HUES48 (cell line): ENCODE measurements around the gene TEX14.

ENCODE experiments used
- H3K27ac ChIP-seq: one replicate; pipeline ENCODE4 v1.7.0; 2013; ENCODE audit warnings: low read depth, low read length, inconsistent platforms
- H3K27me3 ChIP-seq: 2 replicates; pipeline ENCODE4 v1.6.1; 2013; ENCODE audit warnings: mild to moderate bottlenecking, low read length; ENCODE audit not compliant: control insufficient read depth, insufficient read depth
- H3K36me3 ChIP-seq: 2 replicates; pipeline ENCODE4 v1.6.1; 2013; ENCODE audit warnings: low read length; ENCODE audit not compliant: control insufficient read depth, insufficient read depth
- H3K4me1 ChIP-seq: 2 replicates; pipeline ENCODE4 v1.6.1; 2013; ENCODE audit warnings: mild to moderate bottlenecking, low read length; ENCODE audit not compliant: control insufficient read depth, insufficient read depth
- H3K4me3 ChIP-seq: 2 replicates; pipeline ENCODE4 v1.5.1; 2013; ENCODE audit warnings: mild to moderate bottlenecking, low read depth, low read length
- H3K9ac ChIP-seq: 2 replicates; pipeline ENCODE4 v1.6.1; 2013; ENCODE audit warnings: mild to moderate bottlenecking, low read depth, low read length, moderate library complexity
- H3K9me3 ChIP-seq: 2 replicates; pipeline ENCODE4 v1.6.1; 2013; ENCODE audit warnings: low read length; ENCODE audit not compliant: control insufficient read depth, insufficient read depth

The TEX14 gene

DNA sequence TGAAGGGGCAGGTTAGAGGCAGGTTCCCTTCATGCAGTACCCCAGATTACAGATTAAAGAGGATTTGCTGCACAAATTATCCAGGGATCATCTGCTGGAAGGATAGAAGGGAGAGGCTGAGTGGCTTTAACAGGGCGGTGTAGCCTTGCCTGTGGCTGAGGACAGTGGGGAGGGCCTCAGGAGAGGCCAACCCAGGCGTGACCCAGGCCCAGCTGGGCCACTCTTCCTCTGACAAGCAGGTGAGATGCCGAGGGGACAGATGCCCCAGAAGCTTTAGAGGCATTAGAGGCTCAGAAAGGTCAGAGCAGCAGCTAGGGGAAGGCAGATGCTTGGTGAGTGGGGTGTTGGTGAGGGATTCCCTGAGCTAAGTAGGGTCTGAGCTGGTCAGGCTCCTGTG is 159.3 kb downstream of the TEX14 start:
- no peak overlapping the region for H3K9ac ChIP-seq
- no peaks in the 10 kb centered on the region for H3K9me3 ChIP-seq
- no peak overlapping the region for H3K27ac ChIP-seq
- no peaks in the 10 kb centered on the region; the same call in 1 of the 2 replicates for H3K4me1 ChIP-seq
- H3K27me3 ChIP-seq, result peaks cover 10% of the 10 kb centered on the region; the same call in 1 of the 2 replicates
- H3K4me3 ChIP-seq, result peak overlapping the region; percentile 75
- H3K36me3 ChIP-seq, result no peaks in the 10 kb centered on the region

- Histone ChIP-seq H3K27ac (no peak overlapping the region), H3K4me1 (no peaks in the 10 kb centered on the region; the same call in 1 of the 2 replicates), H3K36me3 (no peaks in the 10 kb centered on the region), H3K9me3 (no peaks in the 10 kb centered on the region), H3K9ac (no peak overlapping the region), H3K27me3 (peaks cover 10% of the 10 kb centered on the region; the same call in 1 of the 2 replicates), H3K4me3 (peak overlapping the region; percentile 75)
Observed at GRCh38 chr17:58531661-58532554, 159.9 kb downstream of the TEX14 start.

DNA sequence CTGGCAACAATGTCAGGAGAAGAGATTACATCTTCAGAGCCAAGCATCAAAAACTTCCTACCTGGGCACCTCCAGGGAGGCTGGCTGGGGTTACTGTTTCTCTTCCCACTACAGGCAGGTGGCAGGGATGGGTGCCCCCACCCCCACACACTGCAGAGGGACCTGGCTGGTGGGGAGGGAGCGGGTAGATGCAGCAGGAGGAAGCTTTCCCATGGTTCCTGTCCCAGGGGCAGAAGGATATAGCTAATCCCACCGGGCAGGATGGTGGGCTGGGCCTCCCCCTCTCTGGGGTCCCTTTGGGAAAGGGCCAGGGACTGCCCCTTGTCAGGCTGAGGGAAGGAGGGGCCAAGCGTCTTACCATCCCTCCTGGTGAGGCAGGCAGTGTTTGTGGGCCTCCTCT is 160.7 kb downstream of the TEX14 start:
- Histone ChIP-seq H3K27me3 (peaks cover 10% of the 10 kb centered on the region; the same call in 1 of the 2 replicates), H3K9ac (no peak overlapping the region), H3K36me3 (no peaks in the 10 kb centered on the region), H3K4me3 (peak overlapping the region; percentile 75), H3K9me3 (no peaks in the 10 kb centered on the region), H3K27ac (no peak overlapping the region), H3K4me1 (no peaks in the 10 kb centered on the region; the same call in 1 of the 2 replicates)

DNA sequence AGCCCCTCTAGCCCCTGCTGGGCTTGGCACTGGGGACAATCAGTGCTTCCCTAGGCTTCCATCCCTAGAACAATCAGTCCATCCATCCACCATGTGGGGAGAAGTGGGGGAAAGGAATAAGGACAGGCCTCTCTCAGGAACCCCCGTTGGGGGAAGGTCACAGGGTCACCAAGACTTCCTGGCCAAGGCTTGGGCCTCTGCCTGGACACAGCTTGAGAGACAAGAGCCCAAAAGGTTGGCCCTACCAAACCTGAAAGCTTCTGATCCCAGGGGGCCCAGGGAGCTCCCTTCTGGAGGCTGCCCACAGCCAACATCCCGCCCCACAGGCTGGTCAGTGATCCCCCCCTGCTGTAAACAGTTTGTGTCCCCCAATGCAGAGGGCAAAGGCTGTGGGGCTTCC is 161.2 kb downstream of the TEX14 start:
- Histone ChIP-seq H3K27me3 (peaks cover 10% of the 10 kb centered on the region; the same call in 1 of the 2 replicates), H3K9ac (no peak overlapping the region), H3K4me3 (no peak overlapping the region), H3K27ac (no peak overlapping the region), H3K4me1 (peaks cover under 1% of the 10 kb centered on the region; the same call in 1 of the 2 replicates), H3K36me3 (no peaks in the 10 kb centered on the region), H3K9me3 (no peaks in the 10 kb centered on the region)

DNA sequence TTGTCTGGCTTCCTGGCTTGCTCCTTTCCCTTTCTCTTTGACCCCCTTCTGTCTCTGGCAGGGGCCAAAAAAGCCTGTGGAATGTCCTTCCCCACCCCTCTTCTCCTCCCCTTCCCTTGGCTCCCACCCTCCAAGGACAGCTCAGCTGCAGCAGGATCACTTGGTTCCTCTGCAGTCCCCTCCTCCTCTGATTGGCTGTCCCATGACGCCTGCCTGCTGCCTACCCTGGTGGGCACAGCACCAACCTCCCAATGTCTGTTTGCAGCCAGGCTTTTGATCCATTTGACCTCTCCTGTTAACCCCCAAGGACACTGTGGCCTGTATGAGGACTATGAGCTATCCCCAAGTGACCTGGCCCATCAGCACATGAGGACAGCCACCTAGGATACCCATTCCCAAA is 162.6 kb downstream of the TEX14 start:
- H3K36me3 ChIP-seq, result no peaks in the 10 kb centered on the region
- H3K9ac ChIP-seq, result no peak overlapping the region
- H3K27me3 ChIP-seq, result peaks cover 10% of the 10 kb centered on the region; the same call in 1 of the 2 replicates
- no peaks in the 10 kb centered on the region for H3K9me3 ChIP-seq
- H3K4me3 ChIP-seq, result no peak overlapping the region
- H3K27ac ChIP-seq, result no peak overlapping the region
- peaks cover 8% of the 10 kb centered on the region; the same call in 1 of the 2 replicates for H3K4me1 ChIP-seq

DNA sequence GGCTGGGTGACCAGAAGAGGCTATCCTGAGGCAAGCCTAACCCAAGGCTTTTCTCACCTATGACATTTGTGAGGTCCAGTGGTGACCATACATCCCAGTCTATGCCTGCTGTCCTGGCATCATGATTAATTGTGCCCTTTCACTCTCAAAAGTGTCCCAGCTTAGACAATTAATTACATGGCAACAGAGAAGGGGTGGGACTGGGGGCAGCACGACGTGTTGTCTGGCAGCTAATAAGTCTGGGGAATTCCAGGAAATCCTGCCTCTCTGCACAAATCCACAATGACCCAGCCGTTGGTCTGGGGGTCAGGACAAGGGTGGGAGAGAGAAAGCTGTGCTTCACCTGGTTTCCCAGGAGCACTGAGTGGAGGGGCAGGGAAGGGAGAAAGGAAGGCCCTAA is 163.4 kb downstream of the TEX14 start:
- no peak overlapping the region for H3K4me3 ChIP-seq
- H3K27ac ChIP-seq, result no peak overlapping the region
- peaks cover 10% of the 10 kb centered on the region; the same call in 1 of the 2 replicates for H3K27me3 ChIP-seq
- no peaks in the 10 kb centered on the region for H3K36me3 ChIP-seq
- peaks cover 8% of the 10 kb centered on the region; the same call in 1 of the 2 replicates for H3K4me1 ChIP-seq
- H3K9me3 ChIP-seq, result no peaks in the 10 kb centered on the region
- no peak overlapping the region for H3K9ac ChIP-seq

DNA sequence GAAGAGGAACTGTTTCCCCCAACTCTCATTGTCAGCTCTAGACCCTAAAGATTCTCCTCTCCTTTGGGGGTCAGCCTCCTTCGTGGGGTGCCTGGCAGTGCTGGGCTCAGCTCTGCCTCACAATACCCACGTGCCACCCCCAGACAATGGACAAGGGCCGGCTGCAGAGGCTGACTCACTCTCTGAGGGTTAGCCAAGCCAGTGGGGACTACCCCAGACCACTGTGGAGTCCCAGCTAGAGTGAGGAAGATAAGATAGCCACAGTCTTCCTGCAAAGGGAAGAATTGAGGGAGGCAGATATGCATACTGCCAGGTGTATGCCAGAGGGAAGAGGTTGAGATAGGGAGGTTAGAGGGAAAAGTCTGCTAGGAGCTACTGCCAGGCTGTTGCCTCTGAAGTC is 163.9 kb downstream of the TEX14 start:
- Histone ChIP-seq H3K9me3 (no peaks in the 10 kb centered on the region), H3K4me1 (peaks cover 8% of the 10 kb centered on the region; the same call in 1 of the 2 replicates), H3K27ac (no peak overlapping the region), H3K27me3 (peaks cover 7% of the 10 kb centered on the region; the same call in 1 of the 2 replicates), H3K9ac (no peak overlapping the region), H3K36me3 (no peaks in the 10 kb centered on the region), H3K4me3 (no peak overlapping the region)

- H3K27me3 ChIP-seq, result peaks cover under 1% of the 10 kb centered on the region; the same call in 1 of the 2 replicates
Observed at GRCh38 chr17:58527306-58527705, 164.5 kb downstream of the TEX14 start.

DNA sequence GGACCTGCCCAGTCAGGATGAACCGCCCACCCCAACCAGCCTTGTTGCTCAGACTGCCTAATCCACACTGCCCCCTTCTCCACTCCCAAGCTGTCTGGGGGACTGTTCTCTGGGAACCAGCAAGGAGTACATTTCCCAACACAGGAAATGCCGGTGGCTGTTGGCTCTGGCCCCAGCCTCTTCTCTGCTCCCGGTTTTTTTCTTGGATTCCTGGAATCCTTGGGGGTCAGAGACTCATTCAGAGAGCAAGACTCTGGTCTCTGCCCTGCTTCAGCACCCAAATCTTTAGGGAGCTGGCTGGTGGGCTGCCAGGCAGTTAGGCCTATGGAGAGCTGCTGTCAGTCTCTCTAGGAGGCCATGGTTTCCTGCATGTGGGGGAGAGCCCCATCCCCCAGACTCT is 166.6 kb downstream of the TEX14 start:
- Histone ChIP-seq H3K4me3 (no peak overlapping the region), H3K9ac (no peak overlapping the region), H3K4me1 (peaks cover 8% of the 10 kb centered on the region; the same call in 1 of the 2 replicates), H3K27ac (no peak overlapping the region), H3K36me3 (no peaks in the 10 kb centered on the region), H3K9me3 (no peaks in the 10 kb centered on the region), H3K27me3 (no peaks in the 10 kb centered on the region)

More at GRCh38 chr17:58527306-58527705, 164.5 kb downstream of the TEX14 start:
- H3K9me3 ChIP-seq, result no peaks in the 10 kb centered on the region
- H3K27ac ChIP-seq, result no peak overlapping the region
- no peaks in the 10 kb centered on the region for H3K36me3 ChIP-seq
- H3K4me3 ChIP-seq, result no peak overlapping the region
- no peak overlapping the region for H3K9ac ChIP-seq
- H3K4me1 ChIP-seq, result peaks cover 8% of the 10 kb centered on the region; the same call in 1 of the 2 replicates

GRCh38 chr17:58521680-58522079 is 170.2 kb downstream of the TEX14 start:
- Histone ChIP-seq H3K9ac (no peak overlapping the region), H3K4me3 (no peak overlapping the region), H3K27ac (no peak overlapping the region)

DNA sequence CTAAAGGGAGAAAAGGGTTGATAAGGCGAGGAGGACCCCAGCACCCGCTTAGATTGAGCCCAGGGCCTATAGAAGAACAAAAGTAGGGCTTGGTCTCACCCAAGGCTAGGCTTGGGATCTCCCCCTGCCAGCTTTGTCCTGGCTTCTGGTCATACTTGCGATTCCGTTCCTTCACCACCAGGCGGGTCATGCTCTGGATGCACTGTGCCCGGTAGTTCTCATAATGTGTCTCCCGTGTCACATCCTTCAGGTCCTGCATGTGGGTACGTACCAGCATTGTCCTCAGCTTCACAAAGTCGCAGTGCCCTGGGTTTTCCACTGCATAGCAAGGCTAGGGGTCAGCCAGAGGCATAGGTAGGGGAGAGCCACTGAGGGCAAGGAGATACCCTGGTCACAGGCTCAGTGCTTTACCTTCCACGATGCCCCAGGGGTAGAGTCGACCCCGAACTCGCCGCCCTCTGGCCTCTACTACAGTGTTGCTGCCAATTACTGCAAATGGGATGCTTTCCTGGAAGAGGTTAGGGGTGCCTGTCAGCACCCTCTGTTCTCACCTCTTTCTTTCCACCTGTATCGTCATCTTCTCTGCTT is 170.9 kb downstream of the TEX14 start:
- no peaks in the 10 kb centered on the region for H3K36me3 ChIP-seq
- no peaks in the 10 kb centered on the region for H3K27me3 ChIP-seq
- H3K4me1 ChIP-seq, result peaks cover 18% of the 10 kb centered on the region
- H3K9me3 ChIP-seq, result no peaks in the 10 kb centered on the region
- H3K4me3 ChIP-seq, result no peak overlapping the region
- no peak overlapping the region for H3K9ac ChIP-seq
- no peak overlapping the region for H3K27ac ChIP-seq

More at GRCh38 chr17:58521680-58522079, 170.2 kb downstream of the TEX14 start:
- Histone ChIP-seq H3K4me1 (peaks cover 18% of the 10 kb centered on the region), H3K36me3 (no peaks in the 10 kb centered on the region), H3K27me3 (no peaks in the 10 kb centered on the region), H3K9me3 (no peaks in the 10 kb centered on the region)
